Loucy (cell line): Measurements from ENCODE around the gene TBC1D2.

Experiments
- H2AFZ ChIP-seq: fragments of 200-600 bp; sonication (generic); 2 replicates; pipeline ENCODE4 v1.6.0; 2016; ENCODE audit warnings: antibody characterized with exemption, mild to moderate bottlenecking, low read length, moderate library complexity
- H3F3A ChIP-seq: fragments of 200-600 bp; 2 replicates; pipeline ENCODE4 v1.6.0; 2016; ENCODE audit warnings: antibody characterized with exemption, low read depth, mild to moderate bottlenecking
- H3K27me3 ChIP-seq: fragments of 200-600 bp; sonication (generic); 2 replicates; pipeline ENCODE4 v1.6.1; 2014; ENCODE audit warnings: low read length, mild to moderate bottlenecking; ENCODE audit not compliant: insufficient read depth, poor library complexity, severe bottlenecking
- H3K36me3 ChIP-seq: fragments of 200-600 bp; sonication (generic); 2 replicates; pipeline ENCODE4 v1.6.1; 2016; ENCODE audit warnings: low read length; ENCODE audit not compliant: insufficient read depth
- H3K4me1 ChIP-seq: fragments of 200-600 bp; sonication (generic); 2 replicates; pipeline ENCODE4 v1.5.1; 2014; ENCODE audit warnings: low read length, mild to moderate bottlenecking; ENCODE audit not compliant: insufficient read depth, poor library complexity, severe bottlenecking
- H3K4me2 ChIP-seq: fragments of 200-600 bp; sonication (generic); 2 replicates; pipeline ENCODE4 v1.6.0; 2014; ENCODE audit warnings: antibody characterized with exemption, low read length, low read depth, mild to moderate bottlenecking; ENCODE audit not compliant: poor library complexity, severe bottlenecking
- H3K4me3 ChIP-seq: fragments of 200-600 bp; sonication (generic); 2 replicates; pipeline ENCODE4 v1.5.1; 2014; ENCODE audit warnings: low read length, mild to moderate bottlenecking, mixed read lengths; ENCODE audit not compliant: poor library complexity, severe bottlenecking
- H3K79me2 ChIP-seq: fragments of 200-600 bp; sonication (generic); 2 replicates; pipeline ENCODE4 v1.6.1; 2014; ENCODE audit warnings: low read length; ENCODE audit not compliant: insufficient read depth
- H3K9ac ChIP-seq: fragments of 200-600 bp; sonication (generic); 2 replicates; pipeline ENCODE4 v1.6.0; 2014; ENCODE audit warnings: mild to moderate bottlenecking, low read depth, low read length, moderate library complexity; ENCODE audit not compliant: poor library complexity, severe bottlenecking
- H3K9me2 ChIP-seq: fragments of 200-600 bp; sonication (generic); replicated peaks from 2 replicates; pipeline ENCODE4 v1.6.1; 2016; ENCODE audit warnings: low read depth, low read length, mixed read lengths
- H3K9me3 ChIP-seq: fragments of 200-600 bp; sonication (generic); 2 replicates; pipeline ENCODE4 v1.6.1; 2014; ENCODE audit warnings: mild to moderate bottlenecking, antibody characterized with exemption, low read length, low read depth; ENCODE audit not compliant: insufficient read depth
- H4K20me1 ChIP-seq: fragments of 200-600 bp; sonication (generic); 2 replicates; pipeline ENCODE4 v1.6.0; 2014; ENCODE audit warnings: antibody characterized with exemption, low read length, mild to moderate bottlenecking; ENCODE audit not compliant: insufficient read depth, poor library complexity, severe bottlenecking
- CTCF ChIP-seq: fragments of 200-600 bp; sonication (generic); conservative IDR thresholded peaks from 2 replicates; pipeline ENCODE4 v1.5.1; 2014; ENCODE audit warnings: mild to moderate bottlenecking, antibody characterized with exemption, low read length
- EZH2phosphoT487 ChIP-seq: fragments of 200-600 bp; IDR thresholded peaks from 2 replicates; pipeline ENCODE4 v1.6.1; 2018; ENCODE audit warnings: antibody characterized with exemption, mild to moderate bottlenecking, moderate library complexity, borderline replicate concordance

The TBC1D2 gene

GRCh38 chr9:98276907-98277469, 21.5 kb upstream of the TBC1D2 start:
- Histone ChIP-seq H3K4me3 (no peak overlapping the region), H3K9me3 (no peaks in the 10 kb centered on the region), H2AFZ (no peak overlapping the region), H3K9me2 (no peaks in the 10 kb centered on the region), H3K36me3 (no peaks in the 10 kb centered on the region), H3K27me3 (peaks cover 11% of the 10 kb centered on the region), H3K4me2 (no peak overlapping the region), H3K9ac (no peak overlapping the region), H4K20me1 (no peaks in the 10 kb centered on the region), H3K79me2 (no peaks in the 10 kb centered on the region), H3K4me1 (no peaks in the 10 kb centered on the region), H3F3A (no peaks in the 10 kb centered on the region)
- TF ChIP-seq EZH2phosphoT487 (no peak), CTCF (no peak)

DNA sequence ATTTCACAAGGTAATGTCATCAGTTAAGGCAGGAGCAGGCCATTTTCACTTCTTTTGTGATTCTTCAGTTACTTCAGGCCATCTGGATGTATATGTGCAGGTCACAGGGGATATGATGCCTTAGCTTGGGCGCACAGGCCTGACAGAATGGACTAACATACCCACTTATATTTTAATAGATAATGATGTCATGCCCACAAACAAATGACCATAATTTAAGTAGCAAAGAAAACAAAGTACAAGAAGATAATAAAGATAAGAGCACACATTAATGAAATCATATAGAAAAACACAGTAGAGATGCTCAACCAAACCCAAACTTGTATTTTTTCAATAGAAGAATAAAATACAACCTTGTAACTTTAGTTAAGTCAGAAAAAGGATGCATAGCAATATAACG, 19.7 kb upstream of the TBC1D2 start:
- H3K36me3 ChIP-seq = no peaks in the 10 kb centered on the region
- no peaks in the 10 kb centered on the region for H4K20me1 ChIP-seq
- no peak overlapping the region for H2AFZ ChIP-seq
- peaks cover 11% of the 10 kb centered on the region for H3K27me3 ChIP-seq
- no peaks in the 10 kb centered on the region for H3K9me2 ChIP-seq
- no peak overlapping the region for H3K9ac ChIP-seq
- no peaks in the 10 kb centered on the region for H3K9me3 ChIP-seq
- H3F3A ChIP-seq = no peaks in the 10 kb centered on the region
- H3K4me2 ChIP-seq = no peak overlapping the region
- TF ChIP-seq CTCF (no peak), EZH2phosphoT487 (no peak)
- no peak overlapping the region for H3K4me3 ChIP-seq
- H3K79me2 ChIP-seq = no peaks in the 10 kb centered on the region
- H3K4me1 ChIP-seq = no peaks in the 10 kb centered on the region

- Histone ChIP-seq H3K4me3 (no peak overlapping the region), H2AFZ (no peak overlapping the region), H3K9me3 (no peaks in the 10 kb centered on the region), H3K9me2 (no peaks in the 10 kb centered on the region), H3K27me3 (peaks cover 3% of the 10 kb centered on the region), H3K4me1 (no peaks in the 10 kb centered on the region), H3K9ac (no peak overlapping the region), H3F3A (no peaks in the 10 kb centered on the region), H4K20me1 (no peaks in the 10 kb centered on the region), H3K79me2 (no peaks in the 10 kb centered on the region), H3K4me2 (no peak overlapping the region), H3K36me3 (no peaks in the 10 kb centered on the region)
- TF ChIP-seq EZH2phosphoT487 (no peak), CTCF (no peak)
These were observed 16.6 kb upstream of the TBC1D2 start for GRCh38 chr9:98272083-98272482.
